GM04503 (cell line): ENCODE results near the gene SMCHD1.

Experiments
- DNase-seq: peaks from one replicate; pipeline ENCODE4 v3.0.0-alpha.2; 2012; ENCODE audit warnings: low read depth

Gene SMCHD1

GRCh38 chr18:2853173-2853925 is 197.8 kb downstream of the SMCHD1 start:
- no peak for DNase-seq

GRCh38 chr18:2853926-2854664 is 198.6 kb downstream of the SMCHD1 start:
- DNase-seq, result no peak
